Peyer's patch (tissue), 4 donors: ENCODE data around the gene POLD1.

Experiments used
- CTCF ChIP-seq, 6 experiments: fragments of 450-650 bp in 4 of 6; fragments of 200-600 bp in 2 of 6; sonication (generic) in 1 of 6; IDR thresholded peaks; one replicate each; pipeline ENCODE4 v1.5.1; 2017 to 2019; ENCODE audit warnings: antibody characterized with exemption in 6 of 6, mild to moderate bottlenecking in 3 of 6, moderate library complexity in 1 of 6
- POLR2A ChIP-seq, 2 donors: fragments of 450-650 bp; IDR thresholded peaks; one replicate each; pipeline ENCODE4 v1.5.1; 2017; ENCODE audit warnings: antibody characterized with exemption in 2 of 2, mild to moderate bottlenecking in 2 of 2, moderate library complexity in 2 of 2

DNA sequence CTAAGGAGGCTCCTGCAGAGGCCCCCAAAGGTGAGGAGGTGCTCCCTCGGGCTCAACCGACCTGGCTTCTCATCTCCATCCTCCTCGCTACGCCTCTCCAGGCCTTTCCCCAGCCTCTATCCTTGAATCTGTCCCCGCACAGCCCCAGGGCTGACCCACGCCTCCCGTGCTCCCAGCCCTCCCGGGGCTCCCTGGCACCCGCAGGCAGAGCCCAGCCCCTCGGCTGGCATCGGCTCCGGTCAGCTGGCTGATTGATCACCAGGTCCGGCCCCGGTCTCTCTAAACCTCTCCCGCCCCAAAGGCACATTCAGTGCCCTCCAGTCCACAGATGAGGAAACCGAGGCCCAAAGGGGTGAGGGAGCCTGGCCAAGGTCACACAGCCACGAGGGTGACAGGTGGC, 51.1 kb downstream of the POLD1 start:
- TF ChIP-seq CTCF (IDR thresholded peaks at IDR 0.05) (no peak), POLR2A (IDR thresholded peaks at IDR 0.05) (no peak)
